ENCODE measurements around the gene CXCR5.
"Not testable (repeated sequence)": the region's sequence is repeated elsewhere in the genome, so short reads cannot be mapped to it uniquely, and the experiment has no call there.

Gene CXCR5
- total RNA-seq = 64.6 to 250 (median 84.2) reads per million in 3 experiments

- DNase-seq = peak; percentile 44
Measured at GRCh38 chr11:118883368-118884071, at the start of gene CXCR5. Gene CXCR5, plus strand, starts transcription at chr11:118883892. Its CDS starts 50 bp downstream, at chr11:118883942.

GRCh38 chr11:118834427-118835028, 49.2 kb upstream of the CXCR5 start:
- DNase-seq = no peak

- DNase-seq = no peak
Measured at GRCh38 chr11:118837868-118838267, 45.8 kb upstream of the CXCR5 start.

- no peak for DNase-seq
Measured at GRCh38 chr11:118838905-118839553, 44.7 kb upstream of the CXCR5 start.

- peak; percentile 55 for DNase-seq
Measured at GRCh38 chr11:118841469-118842242, 42.0 kb upstream of the CXCR5 start.

- no peak for DNase-seq
Measured at GRCh38 chr11:118842369-118842768, 41.3 kb upstream of the CXCR5 start.

GRCh38 chr11:118842843-118843242, 40.8 kb upstream of the CXCR5 start:
- not testable (repeated sequence) for DNase-seq

- no peak for DNase-seq
Measured at GRCh38 chr11:118843565-118843964, 40.1 kb upstream of the CXCR5 start.

- no peak for DNase-seq
Measured at GRCh38 chr11:118845369-118845768, 38.3 kb upstream of the CXCR5 start.

- no peak for DNase-seq
Measured at GRCh38 chr11:118846181-118846935, 37.3 kb upstream of the CXCR5 start.

- no peak for DNase-seq
Measured at GRCh38 chr11:118849825-118850224, 33.9 kb upstream of the CXCR5 start.

- no peak for DNase-seq
Measured at GRCh38 chr11:118851970-118852369, 31.7 kb upstream of the CXCR5 start.

- DNase-seq = no peak
Measured at GRCh38 chr11:118853678-118854077, 30.0 kb upstream of the CXCR5 start.

- no peak for DNase-seq
Measured at GRCh38 chr11:118856314-118856713, 27.4 kb upstream of the CXCR5 start.

- no peak for DNase-seq
Measured at GRCh38 chr11:118857385-118857784, 26.3 kb upstream of the CXCR5 start.

- DNase-seq = no peak
Measured at GRCh38 chr11:118859973-118860372, 23.7 kb upstream of the CXCR5 start.

GRCh38 chr11:118868659-118869058, 15.0 kb upstream of the CXCR5 start:
- no peak for DNase-seq

GRCh38 chr11:118870396-118871343, 13.0 kb upstream of the CXCR5 start:
- no peak for DNase-seq

- peak; percentile 62 for DNase-seq
Measured at GRCh38 chr11:118872403-118872821, 11.3 kb upstream of the CXCR5 start.

GRCh38 chr11:118873804-118874203, 9.9 kb upstream of the CXCR5 start:
- DNase-seq = no peak

- no peak for DNase-seq
Measured at GRCh38 chr11:118876286-118876685, 7.4 kb upstream of the CXCR5 start.
